ENCODE measurements around the gene USP43. TPM values are rescaled to one million over a fixed set of nuclear protein-coding genes. Genes with fewer than 3 reads are reported as not detected.
A peak's percentile ranks its signal among the peaks of the same experiment; 100 is the strongest.

The USP43 gene
- polyA plus RNA-seq, 2 of the 4 experiments (the other 2 are of a cell fraction), result 3.4 to 4.0 TPM

GRCh38 chr17:9612006-9612405, 33.3 kb upstream of the USP43 start:
- ATAC-seq, result no peak
- ChIA-PET CTCF (interaction anchor here (1.0 kb wide), 2 partner anchors 14 to 318 kb away, joined by 3 to 4 read pairs; no protein-coding TSS in a partner anchor), POLR2A (no interaction called here)
- Histone ChIP-seq H3K9me3 (no peaks in the 10 kb centered on the region), H3K4me1 (no peaks in the 10 kb centered on the region), H3K4me2 (no peak overlapping the region), H3K27ac (no peak overlapping the region), H3K4me3 (no peak overlapping the region)
- TF ChIP-seq FOSB (CRISPR knock-in tag; IDR thresholded peaks at IDR 0.05), result no peak
- no peak for TF ChIP-seq CHD4 (IDR thresholded peaks at IDR 0.05; ENCODE audit: borderline replicate concordance)
- TF ChIP-seq MYC (IDR thresholded peaks at IDR 0.05; ENCODE audit: borderline replicate concordance, low read length), result no peak
- TF ChIP-seq EP300 (IDR thresholded peaks at IDR 0.05), result no peak
- TF ChIP-seq ELK1 (IDR thresholded peaks at IDR 0.05; ENCODE audit: low read depth, low read length), result no peak
- no peak for TF ChIP-seq CEBPB (IDR thresholded peaks at IDR 0.05)
- TF ChIP-seq RARB (CRISPR knock-in tag; IDR thresholded peaks at IDR 0.05), result no peak
- no peak for TF ChIP-seq EHMT2 (IDR thresholded peaks at IDR 0.05; ENCODE audit: low read depth)
- no peak for TF ChIP-seq RNF2 (IDR thresholded peaks at IDR 0.05; ENCODE audit: borderline replicate concordance, low read depth)
- no peak for TF ChIP-seq REST (IDR thresholded peaks at IDR 0.05)
- TF ChIP-seq ZFP36 (IDR thresholded peaks at IDR 0.05; ENCODE audit: borderline replicate concordance, partially characterized antibody), result no peak
- no peak for TF ChIP-seq HMGXB4 (CRISPR knock-in tag; IDR thresholded peaks at IDR 0.05; ENCODE audit: borderline replicate concordance)
- no peak for TF ChIP-seq CBX2 (IDR thresholded peaks at IDR 0.05; ENCODE audit: borderline replicate concordance, low read depth)
- no peak for TF ChIP-seq MAZ (IDR thresholded peaks at IDR 0.05; ENCODE audit: borderline replicate concordance, low read depth, low read length)
- no peak for TF ChIP-seq MAFK (IDR thresholded peaks at IDR 0.05; ENCODE audit: partially characterized antibody)
- TF ChIP-seq RCOR1 (IDR thresholded peaks at IDR 0.05; ENCODE audit: low read depth, low read length), result no peak
- no peak for TF ChIP-seq ZC3H11A (IDR thresholded peaks at IDR 0.05)
- TF ChIP-seq HEYL (CRISPR knock-in tag; IDR thresholded peaks at IDR 0.05), result no peak
- TF ChIP-seq NFE2L2 (conservative IDR thresholded peaks at IDR 0.05; ENCODE audit: low read length), result no peak
- TF ChIP-seq HOXB13 (CRISPR knock-in tag; IDR thresholded peaks at IDR 0.05; ENCODE audit: low read depth), result no peak
- WGBS (ENCODE audit: missing lambda C conversion rate), result 52% methylated on average over 9 of the region's 9 CpGs
- FAIRE-seq, result peak; percentile 85
- no peak for DNase-seq (ENCODE audit: low read depth in 1 of 2, low spot score in 1 of 2)

GRCh38 chr17:9615486-9615885, 29.8 kb upstream of the USP43 start:
- FAIRE-seq (peak; percentile 82), DNase-seq (ENCODE audit: low read depth in 1 of 2, low spot score in 1 of 2) (no peak), ATAC-seq (no peak)
- Histone ChIP-seq H3K4me2 (no peak overlapping the region), H3K4me1 (no peaks in the 10 kb centered on the region), H3K9me3 (no peaks in the 10 kb centered on the region), H3K27ac (no peak overlapping the region), H3K4me3 (no peak overlapping the region)
- CTCF ChIA-PET, result interaction anchor here (0.6 to 0.7 kb wide), 2 partner anchors 35 to 38 kb away, joined by 3 read pairs; no protein-coding TSS in a partner anchor
- POLR2A ChIA-PET, result no interaction called here
- no peak for TF ChIP-seq HOXB13 (CRISPR knock-in tag; IDR thresholded peaks at IDR 0.05; ENCODE audit: low read depth)
- no peak for TF ChIP-seq E2F6 (IDR thresholded peaks at IDR 0.05; ENCODE audit: borderline replicate concordance, low read depth)
- no peak for TF ChIP-seq POLR2AphosphoS2 (conservative IDR thresholded peaks at IDR 0.05; ENCODE audit: low read length)
- no peak for TF ChIP-seq SMC3 (IDR thresholded peaks at IDR 0.05)
- TF ChIP-seq GATA3 (IDR thresholded peaks at IDR 0.05; ENCODE audit: borderline replicate concordance), result no peak
- peak; percentile 57 to 69; a peak in 3 of 4 replicates for TF ChIP-seq CEBPB (IDR thresholded peaks at IDR 0.05)
- no peak for TF ChIP-seq CHD2 (IDR thresholded peaks at IDR 0.05; ENCODE audit: low read length, partially characterized antibody)
- no peak for TF ChIP-seq NFE2L2 (conservative IDR thresholded peaks at IDR 0.05; ENCODE audit: low read length)
- TF ChIP-seq HDAC2 (IDR thresholded peaks at IDR 0.05), result no peak
- 43% methylated on average over 2 of the region's 2 CpGs for WGBS (ENCODE audit: missing lambda C conversion rate)

Measured in A549 (cell line).